GM23248 (cell line): ENCODE results near the gene TET3. TPM values are rescaled to one million over a fixed set of nuclear protein-coding genes. Genes with fewer than 3 reads are reported as not detected.

Experiments
- DNase-seq: peaks from one replicate; pipeline ENCODE4 v3.0.0-alpha.2; 2015
- H2AFZ ChIP-seq: fragments of 200-600 bp; sonication (generic); 2 replicates; pipeline ENCODE4 v1.6.1; 2016; ENCODE audit warnings: antibody characterized with exemption
- H3F3A ChIP-seq: fragments of 200-600 bp; sonication (generic); 2 replicates; pipeline ENCODE4 v1.6.1; 2016; ENCODE audit warnings: mild to moderate bottlenecking, antibody characterized with exemption, mixed run types; ENCODE audit not compliant: insufficient read depth
- H3K27ac ChIP-seq: fragments of 200-600 bp; sonication (generic); 2 replicates; pipeline ENCODE4 v1.5.1; 2016; ENCODE audit warnings: mild to moderate bottlenecking
- H3K27me3 ChIP-seq: fragments of 200-600 bp; sonication (generic); replicated peaks from 2 replicates; pipeline ENCODE4 v1.6.1; 2016; ENCODE audit warnings: mild to moderate bottlenecking; ENCODE audit not compliant: insufficient read depth
- H3K36me3 ChIP-seq: fragments of 200-600 bp; sonication (generic); 2 replicates; pipeline ENCODE4 v1.6.1; 2016; ENCODE audit warnings: low read depth, mild to moderate bottlenecking
- H3K4me1 ChIP-seq: fragments of 200-600 bp; sonication (generic); 2 replicates; pipeline ENCODE4 v1.6.1; 2016; ENCODE audit warnings: mild to moderate bottlenecking; ENCODE audit not compliant: insufficient read depth
- H3K4me2 ChIP-seq: fragments of 200-600 bp; sonication (generic); one replicate; pipeline ENCODE4 v1.6.1; 2016; ENCODE audit warnings: mild to moderate bottlenecking; ENCODE audit not compliant: unreplicated experiment
- H3K4me3 ChIP-seq: fragments of 200-600 bp; sonication (generic); 2 replicates; pipeline ENCODE4 v1.5.1; 2016; ENCODE audit warnings: mild to moderate bottlenecking
- H3K79me2 ChIP-seq: fragments of 200-600 bp; sonication (generic); 2 replicates; pipeline ENCODE4 v1.6.1; 2016; ENCODE audit warnings: mild to moderate bottlenecking; ENCODE audit not compliant: insufficient read depth
- H3K9ac ChIP-seq: fragments of 200-600 bp; sonication (generic); 2 replicates; pipeline ENCODE4 v1.6.1; 2016; ENCODE audit warnings: mild to moderate bottlenecking
- H3K9me2 ChIP-seq: fragments of 200-600 bp; sonication (generic); 2 replicates; pipeline ENCODE4 v1.6.1; 2016; ENCODE audit warnings: mixed run types, mild to moderate bottlenecking, moderate library complexity; ENCODE audit not compliant: insufficient read depth
- H3K9me3 ChIP-seq: fragments of 200-600 bp; sonication (generic); one replicate; pipeline ENCODE4 v1.6.1; 2017; ENCODE audit warnings: low read depth
- H4K20me1 ChIP-seq: fragments of 200-600 bp; sonication (generic); 2 replicates; pipeline ENCODE4 v1.6.0; 2016; ENCODE audit not compliant: insufficient read depth
- EZH2 ChIP-seq: fragments of 200-600 bp; sonication (generic); IDR thresholded peaks from 2 replicates; pipeline ENCODE4 v1.6.1; 2018; ENCODE audit warnings: antibody characterized with exemption, mild to moderate bottlenecking; ENCODE audit not compliant: insufficient read depth, poor library complexity, severe bottlenecking
- EZH2phosphoT487 ChIP-seq: fragments of 200-600 bp; sonication (generic); IDR thresholded peaks from 2 replicates; pipeline ENCODE4 v1.6.1; 2018; ENCODE audit warnings: antibody characterized with exemption, moderate library complexity, mild to moderate bottlenecking, low read depth; ENCODE audit not compliant: insufficient read depth
- WGBS, 2 experiments: methylation state at CpG; one replicate each; pipeline ENCODE4 v1.1.6; 2015 to 2017; ENCODE audit warnings: low lambda C conversion rate in 2 of 2, low coverage in 1 of 2; ENCODE audit errors: missing lambda C conversion rate in 2 of 2; 5-methylcytosine and 5-hydroxymethylcytosine counted together
- in situ Hi-C: fragments of 300-500 bp; cut with MboI; formaldehyde crosslinking; loops from 2 replicates; pipeline ENCODE4 v1.15.0; 2020
- polyA plus RNA-seq: library from polyadenylated mRNA; unstranded; fragments of >200 nt; fragmentation: Nextera tagmentation; extraction: Ambion mirVana; gene quantifications from 2 replicates; pipeline ENCODE4 v1.2.1, GENCODE V29; 2016
- total RNA-seq: library from RNA; depleted of rRNA; stranded (reverse); fragments of >200 nt; shearing (Covaris generic); gene quantifications from 2 replicates; pipeline ENCODE4 v1.2.3, GENCODE V29; 2014

The TET3 gene
- total and polyA plus RNA-seq, 2 experiments from 2014 or later = 1.3 to 4.3 TPM

- Histone ChIP-seq H3K9ac (no peak overlapping the region), H3K27me3 (no peaks in the 10 kb centered on the region), H3F3A (no peaks in the 10 kb centered on the region), H2AFZ (no peak overlapping the region), H3K4me1 (peaks cover 12% of the 10 kb centered on the region), H4K20me1 (no peaks in the 10 kb centered on the region), H3K27ac (no peak overlapping the region), H3K9me2 (no peaks in the 10 kb centered on the region), H3K79me2 (peaks cover 5% of the 10 kb centered on the region; the same call in 1 of the 2 replicates), H3K36me3 (no peaks in the 10 kb centered on the region), H3K4me3 (no peak overlapping the region), H3K9me3 (no peaks in the 10 kb centered on the region), H3K4me2 (no peak overlapping the region)
- in situ Hi-C loops = no loop called here
- 95 to 96% methylated on average over 1 of the region's 1 CpG for WGBS, 2 experiments
- no peak for DNase-seq
- TF ChIP-seq EZH2 (no peak), EZH2phosphoT487 (no peak)
Observed at GRCh38 chr2:73990531-73990930, 5.8 kb downstream of the TET3 start.

DNA sequence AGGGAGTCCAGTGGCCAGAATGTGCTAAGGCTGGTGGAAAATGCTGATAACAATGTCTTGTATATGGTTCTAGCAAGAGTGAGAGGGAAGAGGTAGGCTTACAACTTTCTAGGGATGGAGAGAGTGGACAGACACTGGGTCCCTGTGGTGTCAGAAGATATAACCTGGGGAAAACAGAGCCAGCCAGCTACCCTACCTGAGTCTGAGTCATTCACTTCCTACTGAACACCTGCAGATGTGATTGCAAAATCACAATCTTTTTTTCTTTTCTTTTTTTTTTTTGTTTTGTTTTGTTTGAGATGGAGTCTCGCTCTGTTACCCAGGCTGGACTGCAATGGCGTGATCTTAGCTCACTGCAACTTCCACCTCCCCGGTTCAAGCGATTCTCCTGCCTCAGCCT is 7.3 kb downstream of the TET3 start:
- no peaks in the 10 kb centered on the region for H3F3A ChIP-seq
- TF ChIP-seq EZH2 (no peak), EZH2phosphoT487 (no peak)
- H3K79me2 ChIP-seq = peaks cover 5% of the 10 kb centered on the region; the same call in 1 of the 2 replicates
- H3K4me3 ChIP-seq = no peak overlapping the region
- no peak overlapping the region for H3K4me2 ChIP-seq
- in situ Hi-C loops = no loop called here
- peaks cover 12% of the 10 kb centered on the region for H3K4me1 ChIP-seq
- H2AFZ ChIP-seq = no peak overlapping the region
- H3K27ac ChIP-seq = no peak overlapping the region
- H3K9ac ChIP-seq = no peak overlapping the region
- WGBS, 2 experiments = 97 to 98% methylated on average over 4 of the region's 4 CpGs
- no peak for DNase-seq
- H4K20me1 ChIP-seq = no peaks in the 10 kb centered on the region
- H3K36me3 ChIP-seq = no peaks in the 10 kb centered on the region
- no peaks in the 10 kb centered on the region for H3K27me3 ChIP-seq
- no peaks in the 10 kb centered on the region for H3K9me2 ChIP-seq
- no peaks in the 10 kb centered on the region for H3K9me3 ChIP-seq

- DNase-seq = peak; percentile 44
- no peaks in the 10 kb centered on the region for H3F3A ChIP-seq
- peaks cover 12% of the 10 kb centered on the region for H3K4me1 ChIP-seq
- no peak overlapping the region for H3K4me3 ChIP-seq
- peak overlapping the region; percentile 38 for H3K4me2 ChIP-seq
- no peaks in the 10 kb centered on the region for H3K9me2 ChIP-seq
- no peaks in the 10 kb centered on the region for H3K36me3 ChIP-seq
- H3K9ac ChIP-seq = no peak overlapping the region
- H4K20me1 ChIP-seq = no peaks in the 10 kb centered on the region
- H3K9me3 ChIP-seq = no peaks in the 10 kb centered on the region
- no peak overlapping the region for H2AFZ ChIP-seq
- H3K79me2 ChIP-seq = peaks cover 4% of the 10 kb centered on the region; the same call in 1 of the 2 replicates
- WGBS, 2 experiments = 30 to 49% methylated on average over 3 of the region's 3 CpGs
- H3K27ac ChIP-seq = no peak overlapping the region
- TF ChIP-seq EZH2 (no peak), EZH2phosphoT487 (no peak)
- in situ Hi-C loops = no loop called here
- H3K27me3 ChIP-seq = no peaks in the 10 kb centered on the region
Observed at GRCh38 chr2:73993376-73993775, 8.7 kb downstream of the TET3 start.

DNA sequence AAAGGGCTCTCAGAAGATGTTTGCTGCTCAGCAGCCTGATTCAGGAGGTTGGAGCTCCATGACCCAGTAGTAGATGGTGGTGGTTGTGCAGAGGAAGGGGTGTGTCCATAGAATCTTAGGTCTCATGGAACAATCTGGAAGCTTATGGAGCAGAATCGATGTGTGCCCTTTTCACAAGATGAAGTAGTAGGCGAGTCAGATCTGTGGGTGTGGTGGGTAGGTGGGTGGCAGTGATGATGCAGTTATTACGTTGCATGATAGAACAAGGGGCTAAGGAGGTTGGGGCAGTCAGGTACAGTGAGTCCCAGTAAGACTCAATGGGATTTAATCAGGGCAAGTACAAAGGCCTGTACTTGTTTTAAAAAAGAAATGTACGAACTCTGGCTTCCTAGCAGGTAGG is 9.1 kb downstream of the TET3 start:
- WGBS, 2 experiments = 81 to 86% methylated on average over 4 of the region's 4 CpGs
- no peaks in the 10 kb centered on the region for H3K36me3 ChIP-seq
- peak; percentile 27 for DNase-seq
- no peak overlapping the region for H3K4me3 ChIP-seq
- no peak overlapping the region for H2AFZ ChIP-seq
- in situ Hi-C loops = no loop called here
- H3K4me2 ChIP-seq = peak overlapping the region; percentile 38
- 0 out of 2 replicates have a peak, but pooled peaks cover under 1% of the 10 kb centered on the region for H3K79me2 ChIP-seq
- H3K27me3 ChIP-seq = no peaks in the 10 kb centered on the region
- H3K4me1 ChIP-seq = peaks cover 12% of the 10 kb centered on the region
- no peak overlapping the region for H3K27ac ChIP-seq
- no peaks in the 10 kb centered on the region for H3F3A ChIP-seq
- no peak overlapping the region for H3K9ac ChIP-seq
- no peaks in the 10 kb centered on the region for H3K9me2 ChIP-seq
- H3K9me3 ChIP-seq = no peaks in the 10 kb centered on the region
- no peak for TF ChIP-seq EZH2phosphoT487
- no peak for TF ChIP-seq EZH2
- no peaks in the 10 kb centered on the region for H4K20me1 ChIP-seq
